HG02973 (cell line): ENCODE results near the gene TFDP2.
"Not testable (repeated sequence)": the region's sequence is repeated elsewhere in the genome, so short reads cannot be mapped to it uniquely, and the experiment has no call there.

Source experiments
- ATAC-seq: cut with Tn5 transposase; IDR thresholded peaks from one replicate; pipeline ENCODE4 v1.9.1; 2021; ENCODE audit warnings: moderate library complexity; ENCODE audit not compliant: unreplicated experiment

The TFDP2 gene, protein sequence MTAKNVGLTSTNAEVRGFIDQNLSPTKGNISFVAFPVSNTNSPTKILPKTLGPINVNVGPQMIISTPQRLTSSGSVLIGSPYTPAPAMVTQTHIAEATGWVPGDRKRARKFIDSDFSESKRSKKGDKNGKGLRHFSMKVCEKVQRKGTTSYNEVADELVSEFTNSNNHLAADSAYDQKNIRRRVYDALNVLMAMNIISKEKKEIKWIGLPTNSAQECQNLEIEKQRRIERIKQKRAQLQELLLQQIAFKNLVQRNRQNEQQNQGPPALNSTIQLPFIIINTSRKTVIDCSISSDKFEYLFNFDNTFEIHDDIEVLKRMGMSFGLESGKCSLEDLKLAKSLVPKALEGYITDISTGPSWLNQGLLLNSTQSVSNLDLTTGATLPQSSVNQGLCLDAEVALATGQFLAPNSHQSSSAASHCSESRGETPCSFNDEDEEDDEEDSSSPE

GRCh38 chr3:142148792-142149672 is at the start of gene TFDP2:
TSS of gene TFDP2 (minus strand) at chr3:142149544. CDS start at chr3:142101749, 47,795 bp downstream.
- ATAC-seq = peak; percentile 99

DNA sequence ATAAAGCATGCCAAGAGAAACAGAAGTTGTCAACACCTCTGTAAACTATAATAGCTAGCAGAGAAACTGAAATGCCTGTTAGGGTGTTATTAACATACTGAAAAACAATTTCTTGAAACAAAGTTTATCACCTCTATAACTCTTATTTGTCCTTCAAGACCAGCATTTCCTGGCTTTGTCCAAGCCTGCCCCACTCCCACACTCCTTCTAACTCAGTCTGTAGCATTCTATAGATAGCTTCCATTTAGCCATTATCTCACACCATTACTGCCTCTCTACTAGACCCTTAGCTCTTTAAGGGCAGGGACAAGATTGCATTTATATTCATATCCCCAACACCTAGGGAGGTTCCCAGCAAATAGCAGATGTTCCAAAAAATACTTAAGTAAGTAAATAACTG is 39.5 kb upstream of the TFDP2 start:
- ATAC-seq = no peak

GRCh38 chr3:142180761-142181362 is 31.5 kb upstream of the TFDP2 start:
- no peak for ATAC-seq

DNA sequence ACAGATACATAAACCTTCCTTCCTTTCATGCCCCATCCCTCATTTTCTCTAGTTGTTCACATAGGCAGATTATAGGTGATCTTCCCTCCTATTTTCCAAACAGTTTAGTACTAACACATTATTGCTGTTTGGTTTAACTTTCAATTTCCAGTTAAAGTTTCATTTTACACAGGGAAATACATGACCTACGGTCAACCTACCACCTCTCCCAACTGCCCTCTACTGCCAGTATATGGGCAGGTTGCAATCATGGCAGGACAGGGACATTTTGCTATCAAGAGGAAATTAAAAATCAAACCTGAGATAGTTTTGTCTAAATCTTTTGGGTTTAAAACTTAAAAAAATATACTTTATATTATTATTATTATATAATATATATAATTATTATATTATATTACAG is 26.1 kb upstream of the TFDP2 start:
- ATAC-seq = no peak

GRCh38 chr3:142174559-142174958 is 25.2 kb upstream of the TFDP2 start:
- ATAC-seq = no peak

DNA sequence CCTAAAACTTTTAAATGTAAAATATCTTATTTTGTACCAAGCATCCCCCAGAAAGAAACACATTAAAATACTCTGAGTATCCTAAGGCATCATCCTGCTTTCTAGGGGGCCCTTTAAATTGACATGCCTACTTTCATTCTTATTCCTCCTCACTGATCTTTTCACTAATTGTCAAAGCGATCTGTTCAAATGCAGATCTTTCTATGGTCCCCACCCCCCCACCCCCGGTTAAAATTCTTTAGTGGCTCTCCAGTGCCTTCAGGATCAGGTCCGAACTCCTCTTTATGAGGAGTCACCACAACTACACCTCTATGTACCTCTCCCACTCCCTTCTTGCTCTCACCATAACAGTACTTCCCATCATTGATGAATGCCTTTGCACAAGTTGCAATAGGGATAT is 19.2 kb upstream of the TFDP2 start:
- no peak for ATAC-seq

DNA sequence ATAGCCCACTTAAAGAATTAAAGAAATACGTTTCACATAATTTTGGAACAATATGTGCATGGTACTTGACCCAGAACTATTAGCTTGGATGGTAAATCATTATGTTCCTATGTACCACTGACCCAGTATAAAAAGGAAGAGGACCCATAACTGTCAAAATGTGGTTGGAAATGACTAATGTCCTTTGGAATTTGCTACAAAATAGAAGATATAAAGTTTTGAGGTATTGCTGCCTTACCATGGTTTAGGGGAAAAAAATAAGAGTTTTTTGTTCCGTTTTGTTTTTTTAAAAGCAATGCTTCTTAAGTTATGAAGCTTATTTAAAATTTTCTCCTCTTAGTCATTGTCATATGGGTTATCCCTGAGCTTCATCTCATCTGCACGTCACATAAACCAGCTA is 15.8 kb upstream of the TFDP2 start:
- ATAC-seq = no peak

- ATAC-seq = no peak
Observed at GRCh38 chr3:142159083-142159740, 9.9 kb upstream of the TFDP2 start.

DNA sequence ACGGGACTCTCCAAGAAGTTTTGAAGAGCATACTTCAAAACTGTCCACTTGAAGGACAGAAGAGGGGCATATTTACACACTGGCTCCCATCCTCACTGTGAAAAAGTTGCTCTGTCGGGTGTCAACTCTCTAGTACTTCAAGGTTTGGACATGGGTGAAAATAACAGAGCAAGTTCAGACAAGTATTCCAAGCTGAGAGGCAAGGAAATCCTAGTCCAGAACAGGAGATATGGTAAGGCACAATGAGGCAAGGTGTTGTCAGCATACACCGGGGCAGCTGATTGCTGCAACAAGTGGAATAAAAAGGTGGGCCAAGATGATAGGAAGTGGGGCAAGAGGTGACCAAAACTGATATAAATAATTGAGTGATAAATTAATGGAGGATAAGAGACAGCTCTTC is 4.8 kb upstream of the TFDP2 start:
- no peak for ATAC-seq

GRCh38 chr3:142152384-142152783 is 3.0 kb upstream of the TFDP2 start:
- no peak for ATAC-seq

DNA sequence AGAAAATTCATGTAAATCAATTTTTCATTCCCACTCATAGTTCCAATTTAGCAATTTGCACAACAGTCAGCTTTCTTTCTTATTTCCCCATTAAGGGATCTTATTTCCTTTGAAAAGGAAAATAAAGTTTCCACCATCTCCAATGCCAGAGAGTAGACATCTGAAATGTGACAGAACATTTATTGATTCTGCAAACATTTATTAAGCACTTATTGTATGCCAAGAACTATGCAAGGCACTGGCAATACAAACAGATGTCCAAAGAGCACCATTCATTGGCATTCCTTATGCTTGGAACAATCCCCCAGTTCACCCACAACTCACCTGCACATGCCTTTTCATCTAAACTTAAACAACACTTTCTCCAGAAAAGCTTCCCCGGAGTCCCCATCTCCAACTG is 2.5 kb upstream of the TFDP2 start:
- ATAC-seq = no peak

DNA sequence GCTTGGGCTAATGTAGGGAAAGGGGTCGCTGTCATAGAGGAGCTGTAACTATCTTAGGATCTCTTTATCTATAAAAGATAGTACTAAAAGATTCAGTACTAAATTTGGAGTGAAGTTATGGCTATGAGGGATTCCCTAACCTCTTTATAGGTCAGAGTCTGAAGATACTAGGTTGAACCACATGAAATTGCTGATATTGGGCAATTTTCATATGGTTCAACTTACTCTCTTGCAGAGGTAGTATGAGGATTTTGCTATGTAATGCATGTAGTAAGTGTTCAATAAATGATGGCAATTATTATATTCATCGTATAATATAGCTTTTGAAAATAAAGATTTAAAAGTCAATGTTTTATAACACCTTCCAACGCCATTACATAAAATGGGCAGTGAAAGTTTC is 1.9 kb upstream of the TFDP2 start:
- no peak for ATAC-seq

GRCh38 chr3:142150271-142150670 is 927 bp upstream of the TFDP2 start:
- ATAC-seq = no peak

GRCh38 chr3:142149673-142149992 is 289 bp upstream of the TFDP2 start:
- ATAC-seq = peak; percentile 11

DNA sequence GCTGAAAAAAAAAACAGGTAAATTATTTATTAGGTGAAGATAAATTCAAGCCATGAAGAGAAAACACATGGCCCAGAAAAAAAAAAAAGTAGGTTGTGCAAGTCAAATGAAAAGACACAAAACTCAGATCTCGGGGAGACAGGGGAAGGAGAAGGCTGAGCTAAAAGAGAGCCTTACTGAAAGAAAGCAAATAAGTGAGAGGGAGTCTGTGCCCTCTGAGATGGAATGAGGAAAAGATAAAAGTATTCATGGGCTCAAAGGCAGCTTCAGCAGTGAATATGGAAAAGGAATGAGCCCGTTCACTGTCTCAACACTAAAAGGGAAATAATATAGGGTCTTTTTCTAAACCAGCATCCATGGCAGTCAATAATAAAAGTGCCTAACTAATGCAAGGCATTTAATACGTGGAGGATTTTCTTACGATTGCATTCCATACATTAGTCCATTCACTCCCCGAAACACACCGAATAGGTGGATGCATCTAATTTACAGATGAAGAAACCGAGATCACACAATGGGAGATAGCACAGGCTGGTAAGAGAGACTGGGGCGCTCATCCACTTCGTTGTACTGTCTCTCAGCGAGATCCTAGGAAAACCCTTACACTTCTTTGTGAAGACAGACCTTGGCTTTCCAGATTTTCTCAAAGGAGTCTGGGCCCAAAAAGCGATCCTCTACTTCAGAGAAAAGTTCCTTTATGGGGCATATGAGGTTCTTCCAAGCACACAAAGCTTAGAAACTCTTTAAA is 1.1 kb downstream of the TFDP2 start:
- no peak for ATAC-seq

- not testable (repeated sequence) for ATAC-seq
Observed at GRCh38 chr3:142144587-142144986, 4.8 kb downstream of the TFDP2 start.

DNA sequence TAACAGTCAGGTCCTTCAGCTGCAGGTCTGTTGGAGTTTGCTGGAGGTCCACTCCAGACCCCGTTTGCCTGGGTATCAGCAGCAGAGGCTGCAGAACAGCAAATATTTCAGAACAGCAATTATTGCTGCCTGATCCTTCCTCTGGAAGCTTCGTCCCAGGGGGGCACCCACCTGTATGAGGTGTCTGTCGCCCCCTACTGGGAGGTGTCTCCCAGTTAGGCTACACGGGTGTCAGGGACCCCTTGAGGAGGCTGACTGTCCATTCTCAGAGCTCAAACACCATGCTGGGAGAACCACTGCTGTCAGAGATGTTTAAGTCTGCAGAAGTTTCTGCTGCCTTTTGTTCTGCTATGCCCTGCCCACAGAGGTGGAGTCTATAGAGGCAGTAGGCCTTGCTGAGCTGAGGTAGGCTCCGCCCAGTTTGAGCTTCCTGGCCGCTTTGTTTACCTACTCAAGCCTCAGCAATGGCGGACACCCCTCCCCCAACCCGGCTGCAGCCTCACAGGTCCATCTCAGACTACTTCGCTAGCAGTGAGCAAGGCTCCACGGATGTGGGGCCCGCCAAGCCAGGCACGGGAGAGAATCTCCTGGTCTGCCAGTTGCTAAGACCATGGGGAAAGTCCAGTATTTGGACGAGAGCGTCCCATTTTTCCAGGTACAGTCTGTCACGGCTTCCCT is 8.6 kb downstream of the TFDP2 start:
- not testable (repeated sequence) for ATAC-seq

GRCh38 chr3:142137089-142137488 is 12.3 kb downstream of the TFDP2 start:
- ATAC-seq = not testable (repeated sequence)

DNA sequence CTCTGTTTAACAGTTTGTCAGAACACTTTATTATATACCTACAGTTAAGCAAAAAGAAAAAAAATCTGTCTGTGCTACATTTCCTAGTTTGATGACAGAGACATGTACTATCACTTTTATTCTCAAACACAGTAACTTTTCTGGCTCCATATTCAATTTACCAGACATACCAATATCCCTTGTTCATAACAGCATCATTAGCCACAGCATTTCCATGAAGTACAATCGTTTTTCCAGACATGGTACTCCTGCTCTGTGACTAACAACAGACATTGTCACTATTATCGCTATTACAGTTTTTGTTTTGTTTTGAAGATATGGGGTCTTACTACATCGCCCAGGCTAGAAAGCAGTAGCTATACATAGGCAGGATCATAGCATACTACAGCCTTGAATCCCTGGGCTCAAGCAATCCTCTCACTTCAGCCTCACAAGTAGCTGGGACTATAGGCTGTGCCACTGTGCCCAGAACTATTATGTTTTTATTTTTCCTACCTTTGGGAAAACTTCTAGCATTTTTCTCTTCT is 14.5 kb downstream of the TFDP2 start:
- ATAC-seq = no peak
